GM18870 (cell line): ENCODE data around the gene PLS1.

ENCODE experiments used
- ATAC-seq: cut with Tn5 transposase; IDR thresholded peaks from one replicate; pipeline ENCODE4 v1.9.1; 2021; ENCODE audit warnings: moderate library complexity; ENCODE audit not compliant: unreplicated experiment

Gene PLS1

GRCh38 chr3:142754494-142754893 lies 158.3 kb downstream of the PLS1 start:
- ATAC-seq = no peak
